Trophoblast cell (in vitro differentiated cells and primary cell): ENCODE data around the gene BLZF1.

Experiments used
- DNase-seq, 2 donors: peaks; one replicate each; pipeline ENCODE4 v3.0.0-alpha.2; 2016
- H2AFZ ChIP-seq: 2 replicates; pipeline ENCODE4 v1.6.1; 2013; ENCODE audit warnings: low read length, moderate library complexity, mild to moderate bottlenecking; ENCODE audit not compliant: insufficient read depth, poor library complexity
- H2AK5ac ChIP-seq: 2 replicates; pipeline ENCODE4 v1.6.1; 2013; ENCODE audit warnings: mild to moderate bottlenecking, low read length
- H2BK120ac ChIP-seq: 2 replicates; pipeline ENCODE4 v1.6.1; 2013; ENCODE audit warnings: low read length, mild to moderate bottlenecking, moderate library complexity; ENCODE audit not compliant: insufficient read depth, poor library complexity
- H2BK12ac ChIP-seq: 2 replicates; pipeline ENCODE4 v1.6.1; 2013; ENCODE audit warnings: mild to moderate bottlenecking, low read length, moderate library complexity
- H2BK5ac ChIP-seq: 2 replicates; pipeline ENCODE4 v1.6.1; 2013; ENCODE audit warnings: low read length, low read depth, moderate library complexity, mild to moderate bottlenecking; ENCODE audit not compliant: poor library complexity
- H3K14ac ChIP-seq: 2 replicates; pipeline ENCODE4 v1.6.1; 2013; ENCODE audit warnings: mild to moderate bottlenecking, low read length
- H3K18ac ChIP-seq: 2 replicates; pipeline ENCODE4 v1.6.1; 2013; ENCODE audit warnings: mild to moderate bottlenecking, low read length
- H3K23ac ChIP-seq: 2 replicates; pipeline ENCODE4 v1.6.1; 2013; ENCODE audit warnings: low read length
- H3K27ac ChIP-seq: 2 replicates; pipeline ENCODE4 v1.5.1; 2013; ENCODE audit warnings: low read depth, mild to moderate bottlenecking, inconsistent platforms, low read length, moderate library complexity
- H3K27me3 ChIP-seq: 2 replicates; pipeline ENCODE4 v1.6.1; 2013; ENCODE audit warnings: inconsistent platforms, mild to moderate bottlenecking, low read length, moderate library complexity; ENCODE audit not compliant: insufficient read depth
- H3K36me3 ChIP-seq, 2 experiments: 1 replicate in 1 of 2; 2 replicates in 1 of 2; pipeline ENCODE4 v1.6.1; 2013; ENCODE audit warnings: low read length in 2 of 2, mild to moderate bottlenecking in 2 of 2, moderate library complexity in 1 of 2; ENCODE audit not compliant: insufficient read depth in 2 of 2, control insufficient read depth in 1 of 2
- H3K4ac ChIP-seq: 2 replicates; pipeline ENCODE4 v1.6.1; 2013; ENCODE audit warnings: low read depth, mild to moderate bottlenecking, low read length, moderate library complexity
- H3K4me1 ChIP-seq, 2 experiments: 1 replicate in 1 of 2; 2 replicates in 1 of 2; pipeline ENCODE4 v1.6.1; 2013; ENCODE audit warnings: low read length in 2 of 2, mild to moderate bottlenecking in 2 of 2, moderate library complexity in 1 of 2; ENCODE audit not compliant: insufficient read depth in 2 of 2, control insufficient read depth in 1 of 2
- H3K4me2 ChIP-seq: 2 replicates; pipeline ENCODE4 v1.6.1; 2013; ENCODE audit warnings: inconsistent platforms, mild to moderate bottlenecking, low read length, moderate library complexity
- H3K4me3 ChIP-seq: 2 replicates; pipeline ENCODE4 v1.5.1; 2013; ENCODE audit warnings: mild to moderate bottlenecking, low read depth, low read length, inconsistent platforms
- H3K79me1 ChIP-seq: one replicate; pipeline ENCODE4 v1.6.1; 2013; ENCODE audit warnings: low read length
- H3K79me2 ChIP-seq: 2 replicates; pipeline ENCODE4 v1.6.1; 2013; ENCODE audit warnings: low read length, mild to moderate bottlenecking; ENCODE audit not compliant: control insufficient read depth, insufficient read depth, poor library complexity
- H3K9ac ChIP-seq: 2 replicates; pipeline ENCODE4 v1.6.1; 2013; ENCODE audit warnings: mild to moderate bottlenecking, low read length
- H3K9me3 ChIP-seq: 2 replicates; pipeline ENCODE4 v1.6.1; 2013; ENCODE audit warnings: low read depth, mild to moderate bottlenecking, control low read depth, inconsistent platforms, low read length; ENCODE audit not compliant: insufficient read depth
- H4K12ac ChIP-seq: 2 replicates; pipeline ENCODE4 v1.6.1; 2013; ENCODE audit warnings: low read depth, mild to moderate bottlenecking, low read length, moderate library complexity
- H4K8ac ChIP-seq: 2 replicates; pipeline ENCODE4 v1.6.1; 2013; ENCODE audit warnings: low read depth, mild to moderate bottlenecking, low read length, moderate library complexity
- H4K91ac ChIP-seq: one replicate; pipeline ENCODE4 v1.6.1; 2013; ENCODE audit warnings: low read depth, mild to moderate bottlenecking, low read length, moderate library complexity
- WGBS: extraction: QIAGEN DNeasy Blood & Tissue Kit; methylation state at CpG from one replicate; pipeline ENCODE4 v1.1.7; 2013; ENCODE audit warnings: missing lambda C conversion rate; ENCODE audit not compliant: insufficient read length, insufficient coverage; ENCODE audit errors: extremely low coverage; 5-methylcytosine and 5-hydroxymethylcytosine counted together

The BLZF1 gene

GRCh38 chr1:169360415-169360814 is 7.6 kb upstream of the BLZF1 start:
- Histone ChIP-seq H2AK5ac (no peak overlapping the region), H3K23ac (no peak overlapping the region), H3K79me1 (no peaks in the 10 kb centered on the region), H3K9ac (no peak overlapping the region), H3K4me3 (no peak overlapping the region), H3K4ac (no peak overlapping the region), H4K8ac (no peak overlapping the region), H3K27ac (no peak overlapping the region), H2BK120ac (no peak overlapping the region), H3K36me3 (no peaks in the 10 kb centered on the region), H3K14ac (no peak overlapping the region), H3K79me2 (no peaks in the 10 kb centered on the region), H3K4me2 (no peak overlapping the region), H3K9me3 (no peaks in the 10 kb centered on the region), H2AFZ (no peak overlapping the region), H4K12ac (no peak overlapping the region), H2BK12ac (no peak overlapping the region), H2BK5ac (no peak overlapping the region), H3K4me1 (peaks cover 0 to 2% of the 10 kb centered on the region in 2 experiments), H3K18ac (no peak overlapping the region), H4K91ac (no peak overlapping the region), H3K27me3 (no peaks in the 10 kb centered on the region)
- DNase-seq: no peak
- no CpG with 5 or more reads among the region's 1 CpG for WGBS

DNA sequence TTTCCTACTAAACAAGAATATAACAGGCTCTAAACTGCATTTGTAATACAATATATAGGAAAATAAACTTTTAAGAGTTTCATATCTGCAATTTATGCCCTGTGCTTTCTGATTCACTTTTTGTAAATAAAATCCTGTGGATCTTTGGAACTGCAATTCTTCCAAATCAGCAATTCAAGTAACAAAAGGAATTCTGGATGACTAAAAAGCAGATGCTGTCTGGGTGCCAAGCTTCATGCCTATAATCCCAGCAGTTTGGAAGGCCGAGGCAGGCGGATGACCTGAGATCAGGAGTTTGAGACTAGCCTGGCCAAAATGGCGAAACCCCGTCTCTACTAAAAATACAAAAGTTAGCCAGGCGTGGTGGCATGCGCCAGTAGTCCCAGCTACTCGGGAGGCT is 6.7 kb upstream of the BLZF1 start:
- no peaks in the 10 kb centered on the region for H3K27me3 ChIP-seq
- H2AK5ac ChIP-seq: no peak overlapping the region
- no peak overlapping the region for H4K12ac ChIP-seq
- no peak overlapping the region for H2BK12ac ChIP-seq
- no peak overlapping the region for H3K14ac ChIP-seq
- H3K23ac ChIP-seq: no peak overlapping the region
- H3K9me3 ChIP-seq: no peaks in the 10 kb centered on the region
- no peak overlapping the region for H4K91ac ChIP-seq
- H2AFZ ChIP-seq: no peak overlapping the region
- no peaks in the 10 kb centered on the region for H3K36me3 ChIP-seq
- H3K4me3 ChIP-seq: no peak overlapping the region
- WGBS: no CpG with 5 or more reads among the region's 7 CpGs
- no peak overlapping the region for H2BK5ac ChIP-seq
- no peak overlapping the region for H3K9ac ChIP-seq
- no peaks in the 10 kb centered on the region for H3K79me1 ChIP-seq
- H3K4me1 ChIP-seq: peaks cover 0 to 2% of the 10 kb centered on the region in 2 experiments
- H3K4ac ChIP-seq: no peak overlapping the region
- no peak overlapping the region for H3K4me2 ChIP-seq
- no peak overlapping the region for H2BK120ac ChIP-seq
- H3K18ac ChIP-seq: no peak overlapping the region
- no peak overlapping the region for H4K8ac ChIP-seq
- DNase-seq: no peak
- H3K79me2 ChIP-seq: no peaks in the 10 kb centered on the region
- H3K27ac ChIP-seq: no peak overlapping the region

- no peak overlapping the region for H3K14ac ChIP-seq
- no peak overlapping the region for H2AK5ac ChIP-seq
- no peak overlapping the region for H2BK120ac ChIP-seq
- no peak overlapping the region for H2BK5ac ChIP-seq
- no peak overlapping the region for H2AFZ ChIP-seq
- no peaks in the 10 kb centered on the region for H3K9me3 ChIP-seq
- H3K79me1 ChIP-seq: peaks cover under 1% of the 10 kb centered on the region
- DNase-seq: peak; percentile 31 to 88
- H3K79me2 ChIP-seq: no peaks in the 10 kb centered on the region
- H3K4me3 ChIP-seq: no peak overlapping the region
- no peak overlapping the region for H3K4ac ChIP-seq
- H4K12ac ChIP-seq: no peak overlapping the region
- no peak overlapping the region for H3K18ac ChIP-seq
- H4K91ac ChIP-seq: no peak overlapping the region
- H3K36me3 ChIP-seq: no peaks in the 10 kb centered on the region
- no peak overlapping the region for H3K4me2 ChIP-seq
- H3K4me1 ChIP-seq: peaks cover 2 to 4% of the 10 kb centered on the region in 2 experiments
- H3K23ac ChIP-seq: no peak overlapping the region
- H2BK12ac ChIP-seq: no peak overlapping the region
- H3K27ac ChIP-seq: no peak overlapping the region
- no peak overlapping the region for H4K8ac ChIP-seq
- WGBS: no CpG with 5 or more reads among the region's 5 CpGs
- no peak overlapping the region for H3K9ac ChIP-seq
- H3K27me3 ChIP-seq: no peaks in the 10 kb centered on the region
Measured at GRCh38 chr1:169363046-169363730, 4.8 kb upstream of the BLZF1 start.

DNA sequence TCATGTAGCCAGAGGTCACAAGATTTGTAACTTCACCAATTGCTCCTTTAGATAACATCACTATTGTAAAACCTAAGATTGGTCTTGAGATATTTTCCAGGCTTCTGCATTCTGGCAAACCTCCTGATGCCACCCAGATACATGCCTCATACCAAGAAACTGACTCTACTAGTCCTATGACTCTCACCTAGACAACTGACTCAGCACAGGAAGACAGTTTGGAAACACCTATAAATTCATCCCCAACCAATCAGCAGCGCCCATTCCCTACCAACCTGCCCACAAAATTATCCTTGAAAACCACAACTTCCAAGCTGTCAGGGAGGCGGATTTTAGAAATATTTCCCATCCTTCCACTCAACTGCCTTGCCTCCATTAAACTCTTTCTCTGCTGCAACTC is 3.0 kb upstream of the BLZF1 start:
- no peak overlapping the region for H2AK5ac ChIP-seq
- no CpG with 5 or more reads among the region's 2 CpGs for WGBS
- H3K4me2 ChIP-seq: no peak overlapping the region
- no peak overlapping the region for H3K27ac ChIP-seq
- H3K14ac ChIP-seq: no peak overlapping the region
- no peaks in the 10 kb centered on the region for H3K27me3 ChIP-seq
- H3K9me3 ChIP-seq: no peaks in the 10 kb centered on the region
- H3K9ac ChIP-seq: no peak overlapping the region
- H3K18ac ChIP-seq: no peak overlapping the region
- no peak overlapping the region for H4K12ac ChIP-seq
- no peak overlapping the region for H2BK12ac ChIP-seq
- H2BK120ac ChIP-seq: no peak overlapping the region
- H2AFZ ChIP-seq: no peak overlapping the region
- peaks cover 2 to 4% of the 10 kb centered on the region in 2 experiments for H3K4me1 ChIP-seq
- H3K4me3 ChIP-seq: no peak overlapping the region
- DNase-seq: peak; percentile 70 to 90
- H3K36me3 ChIP-seq: peaks cover 2% of the 10 kb centered on the region in 2 experiments
- no peak overlapping the region for H2BK5ac ChIP-seq
- no peak overlapping the region for H4K91ac ChIP-seq
- H3K79me2 ChIP-seq: no peaks in the 10 kb centered on the region
- peaks cover 3% of the 10 kb centered on the region for H3K79me1 ChIP-seq
- H4K8ac ChIP-seq: no peak overlapping the region
- no peak overlapping the region for H3K23ac ChIP-seq
- no peak overlapping the region for H3K4ac ChIP-seq
